Glomerular endothelial cell (primary cell): Measurements from ENCODE around the gene C12orf42. TPM values are rescaled to one million over a fixed set of nuclear protein-coding genes. Genes with fewer than 3 reads are reported as not detected.

Experiments used
- DNase-seq: peaks from one replicate; pipeline ENCODE4 v3.0.0-alpha.2; 2011; ENCODE audit warnings: low read depth, low spot score; ENCODE audit errors: extremely low read depth
- total RNA-seq: library from RNA; depleted of rRNA; stranded (reverse); fragments of >200 nt; gene quantifications from 2 replicates; pipeline ENCODE4 v1.2.3, GENCODE V29; 2015

C12orf42 gene
- total RNA-seq, 1 donor from 2014 or later: not detected

DNA sequence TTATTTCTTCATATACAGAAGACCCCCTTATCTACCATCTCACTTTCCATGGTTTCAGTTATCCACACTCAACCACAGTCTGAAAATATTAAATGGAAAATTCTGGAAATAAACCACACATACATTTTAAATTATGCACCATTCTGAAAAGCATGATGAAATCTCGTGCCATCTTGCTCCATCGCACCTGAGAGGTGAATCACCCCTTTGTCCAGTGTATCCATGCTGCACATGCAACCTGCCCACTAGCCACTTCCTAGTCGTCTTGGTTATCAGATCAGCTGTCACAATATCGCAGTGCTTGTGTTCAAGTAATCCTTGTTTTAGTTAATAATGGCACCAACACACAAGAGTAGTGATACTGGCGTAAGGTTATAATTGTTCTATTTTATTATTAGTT, 145.7 kb downstream of the C12orf42 start:
- DNase-seq: no peak

DNA sequence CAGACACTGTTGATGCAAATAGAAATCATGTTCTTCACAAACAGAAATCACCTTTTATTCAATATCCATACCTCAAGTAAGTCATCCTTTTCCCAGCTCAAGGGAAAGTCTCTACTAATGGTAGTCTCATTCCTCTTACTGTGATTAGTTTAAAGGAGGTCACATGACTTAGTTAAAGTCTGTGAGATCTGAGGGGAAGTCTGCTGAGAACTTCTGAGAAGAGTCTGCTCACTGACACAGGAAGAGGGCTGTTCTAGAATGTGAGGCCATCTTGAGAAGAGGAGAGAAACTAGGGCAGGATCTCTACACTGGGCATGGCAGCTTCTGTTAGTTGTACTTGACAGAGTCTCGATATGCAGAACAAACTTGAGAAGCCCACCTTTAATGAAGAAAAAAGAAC, 146.8 kb downstream of the C12orf42 start:
- no peak for DNase-seq

DNA sequence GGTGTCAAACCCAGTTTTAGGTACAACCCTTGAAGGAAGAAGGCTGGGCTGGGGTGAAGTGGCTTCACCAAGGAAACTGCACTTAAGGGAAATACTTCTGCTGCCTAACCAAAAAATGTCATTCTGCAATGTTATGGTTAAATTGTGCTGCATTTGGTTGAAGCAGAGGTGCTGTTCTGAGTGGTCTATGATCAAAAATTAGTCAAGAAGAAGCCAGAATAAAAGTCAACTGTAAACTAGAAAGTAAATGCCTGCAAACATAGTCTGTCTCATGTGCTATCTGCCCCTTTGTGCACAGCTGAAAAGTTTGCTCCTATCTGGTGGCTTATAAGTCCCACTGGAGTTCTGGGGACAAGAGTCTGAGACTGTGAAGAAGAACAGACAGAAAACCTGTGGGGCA, 158.8 kb downstream of the C12orf42 start:
- DNase-seq: no peak

DNA sequence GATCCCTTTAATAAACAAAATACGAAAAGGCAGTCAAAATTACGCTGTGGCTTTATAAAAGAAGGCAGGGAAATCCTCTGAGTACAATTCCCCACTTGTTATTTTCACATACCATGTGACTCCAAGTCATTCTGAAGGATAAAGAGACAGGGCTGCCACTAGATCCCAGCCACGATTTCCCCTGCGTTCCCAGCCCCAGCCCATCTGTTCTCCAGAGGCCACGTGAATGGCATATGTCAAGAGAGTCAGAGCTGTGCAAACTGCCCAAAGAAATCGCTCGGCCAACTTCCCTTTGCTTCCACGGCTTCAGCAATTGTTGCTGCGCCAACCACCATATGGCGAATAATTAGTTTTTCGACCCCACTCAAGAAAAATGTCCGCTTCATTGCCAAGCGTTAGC, 161.3 kb downstream of the C12orf42 start:
- DNase-seq: no peak

GRCh38 chr12:103333676-103334075, 162.1 kb downstream of the C12orf42 start:
- DNase-seq: no peak

- DNase-seq: no peak
Observed at GRCh38 chr12:103331643-103332042, 164.1 kb downstream of the C12orf42 start.

DNA sequence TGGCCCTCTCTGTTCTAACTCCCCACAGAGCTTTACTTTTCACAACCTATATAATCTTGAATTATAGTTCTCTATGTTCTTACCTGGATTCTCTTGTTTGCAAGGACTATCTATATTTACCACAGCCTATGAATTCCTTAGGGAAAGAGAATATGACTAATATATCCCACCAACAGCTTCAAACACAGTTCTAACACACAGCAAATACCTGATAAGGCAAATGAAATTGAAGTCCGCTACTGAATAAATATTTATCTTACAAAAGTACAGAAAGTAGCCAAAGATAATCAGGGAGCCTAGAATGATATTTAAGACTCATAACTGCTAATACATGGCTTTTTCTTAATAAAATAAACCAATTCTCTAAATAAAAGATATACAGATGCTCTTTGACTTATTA, 165.1 kb downstream of the C12orf42 start:
- no peak for DNase-seq

DNA sequence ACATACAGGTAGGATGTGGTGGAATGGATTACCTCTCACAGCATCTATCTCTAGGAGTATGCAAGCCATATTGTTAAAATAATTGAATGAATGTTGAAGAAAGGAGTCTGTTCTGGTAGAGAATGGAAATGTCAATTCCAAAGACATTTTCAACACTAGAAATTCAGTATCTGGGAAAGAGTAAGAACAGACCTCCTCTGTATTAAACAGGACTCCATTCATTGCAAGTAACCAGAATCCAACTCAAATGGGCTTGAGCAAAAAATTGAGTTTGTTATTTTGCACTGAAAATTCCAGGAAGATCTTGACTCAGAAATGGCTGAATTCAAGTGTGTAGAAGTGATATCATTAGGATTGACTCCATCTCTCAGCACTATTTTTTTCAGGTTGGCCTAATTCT, 168.1 kb downstream of the C12orf42 start:
- no peak for DNase-seq

DNA sequence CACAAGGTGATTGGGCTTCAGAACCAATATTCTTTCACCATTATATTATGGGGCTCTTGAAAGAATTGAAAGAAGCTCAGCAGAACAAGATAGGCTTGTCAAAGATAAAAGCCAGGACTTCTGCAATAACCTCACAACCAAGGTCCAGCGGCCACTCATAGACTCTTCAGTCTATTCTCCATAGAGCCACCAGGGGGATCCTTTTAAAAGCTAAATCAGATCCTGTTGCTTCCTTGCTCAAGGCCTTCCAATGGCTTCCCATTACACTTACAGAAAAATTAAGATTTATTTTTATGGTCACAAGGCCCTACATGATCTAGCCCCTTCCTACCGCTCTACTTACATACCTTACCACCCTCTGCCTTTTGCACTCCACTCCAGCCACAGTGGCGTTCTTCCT, 169.6 kb downstream of the C12orf42 start:
- DNase-seq: no peak

- no peak for DNase-seq
Observed at GRCh38 chr12:103318566-103318965, 177.2 kb downstream of the C12orf42 start.

DNA sequence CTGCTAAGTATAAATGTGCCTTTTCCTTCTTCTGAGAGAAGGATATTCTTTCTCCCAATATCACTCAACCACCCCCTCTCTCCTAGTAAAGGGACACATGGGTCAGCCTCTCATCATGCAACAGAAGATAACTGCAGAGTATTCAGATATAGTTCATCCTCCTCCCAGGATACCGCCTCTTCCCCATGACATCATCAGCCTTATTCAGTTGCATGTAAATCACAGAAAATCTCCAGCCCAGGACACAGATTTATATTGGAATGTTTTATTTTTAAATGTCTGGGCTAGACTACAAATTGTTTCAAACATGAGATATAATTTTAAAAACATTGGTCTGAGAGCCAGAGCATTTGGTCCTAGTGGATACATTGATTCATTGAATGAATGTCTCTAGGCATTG, 178.5 kb downstream of the C12orf42 start:
- no peak for DNase-seq

GRCh38 chr12:103314786-103315185, 181.0 kb downstream of the C12orf42 start:
- no peak for DNase-seq

DNA sequence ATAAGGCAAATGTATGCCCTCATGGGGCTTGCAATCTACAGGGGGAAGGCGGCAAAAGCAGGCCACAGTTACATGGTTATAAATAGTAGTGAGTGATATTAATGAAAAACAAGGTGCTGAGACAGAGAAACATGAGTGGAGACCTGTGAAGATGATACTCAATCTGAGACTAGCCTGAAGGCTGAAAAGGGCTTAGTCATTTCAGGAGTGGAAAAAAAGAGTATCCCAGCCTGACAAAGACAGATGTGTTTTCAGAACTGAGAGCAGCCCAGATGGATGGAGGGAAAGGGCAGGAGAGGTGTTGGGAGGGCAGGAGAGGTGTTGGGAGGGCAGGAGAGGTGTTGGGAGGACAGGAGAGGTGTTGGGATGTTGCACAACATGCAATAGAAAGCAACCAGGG, 181.9 kb downstream of the C12orf42 start:
- DNase-seq: no peak

GRCh38 chr12:103312742-103313354, 182.9 kb downstream of the C12orf42 start:
- no peak for DNase-seq

GRCh38 chr12:103310546-103311270, 185.1 kb downstream of the C12orf42 start:
- no peak for DNase-seq

GRCh38 chr12:103308396-103308795, 187.4 kb downstream of the C12orf42 start:
- DNase-seq: no peak

- DNase-seq: no peak
Observed at GRCh38 chr12:103303484-103303883, 192.3 kb downstream of the C12orf42 start.

DNA sequence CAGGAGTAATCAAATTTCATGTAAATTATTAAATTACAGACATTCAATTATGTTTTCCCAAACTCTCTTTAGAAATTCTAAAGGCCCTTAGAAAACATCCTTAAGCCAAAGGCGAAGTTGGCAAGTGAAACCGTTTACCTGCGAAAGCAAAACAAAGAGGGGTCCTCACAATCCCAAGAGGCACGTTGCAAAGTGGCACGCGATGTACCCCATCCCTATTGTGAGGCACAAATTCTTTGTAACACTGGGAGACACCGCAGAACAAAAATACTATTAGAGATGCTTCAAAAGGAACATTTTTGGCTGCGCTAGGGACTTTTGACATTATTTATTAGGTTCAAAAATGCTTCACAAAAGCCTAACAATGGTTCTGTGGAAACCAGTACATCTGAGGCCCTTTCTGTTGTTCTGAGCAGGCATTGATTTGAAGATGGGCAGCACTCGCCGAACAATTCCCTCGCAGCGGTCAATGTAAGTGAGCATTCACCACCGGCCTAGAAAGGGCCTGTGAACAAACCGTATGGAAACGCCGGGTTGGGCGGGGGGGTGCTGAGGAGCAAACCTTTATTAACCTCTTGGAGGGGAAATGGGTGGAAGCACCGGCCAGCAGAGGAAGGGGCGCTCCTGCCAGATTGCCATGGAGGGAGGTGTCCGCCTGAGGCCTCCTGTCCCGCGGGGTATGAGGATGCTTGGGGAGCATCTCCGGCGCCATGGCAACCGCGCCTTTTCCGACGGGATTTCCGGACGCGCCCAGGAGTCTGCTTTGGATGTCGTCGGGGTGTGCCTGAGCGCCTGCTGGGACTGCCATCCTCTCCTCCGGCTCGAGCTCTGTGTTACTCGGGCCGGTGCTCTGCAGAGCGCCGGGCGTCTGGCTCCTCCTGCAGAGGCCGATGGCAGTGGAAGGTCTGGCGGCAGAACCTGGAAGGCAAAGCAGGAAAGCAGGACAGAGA, 193.9 kb downstream of the C12orf42 start:
- no peak for DNase-seq

GRCh38 chr12:103288016-103288415, 207.8 kb downstream of the C12orf42 start:
- DNase-seq: no peak

DNA sequence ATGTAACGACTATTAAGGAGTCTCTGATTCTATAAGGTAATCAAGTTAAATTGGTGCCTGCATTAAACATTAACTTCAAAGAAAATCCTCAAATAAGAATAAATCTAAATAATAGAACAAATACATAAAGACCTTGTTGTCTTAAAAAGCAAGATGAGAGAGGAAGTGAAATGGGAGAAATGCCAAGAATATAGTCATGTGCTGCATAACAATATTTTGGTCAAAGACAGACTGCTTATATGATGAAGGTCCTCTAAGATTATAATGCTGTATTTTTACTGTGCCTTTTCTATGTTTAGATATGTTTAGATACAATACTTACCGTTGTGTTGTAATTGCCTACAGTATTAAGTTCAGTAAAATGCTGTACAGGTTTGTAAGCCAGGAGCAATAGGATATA, 213.6 kb downstream of the C12orf42 start:
- DNase-seq: no peak

- no peak for DNase-seq
Observed at GRCh38 chr12:103279444-103279843, 216.3 kb downstream of the C12orf42 start.

GRCh38 chr12:103278329-103278728, 217.4 kb downstream of the C12orf42 start:
- DNase-seq: no peak
